GM12892 (cell line): ENCODE data around the gene GPR18.

ENCODE experiments used
- POLR2A ChIP-seq: IDR thresholded peaks from 2 replicates; pipeline ENCODE4 v1.6.1; 2011; ENCODE audit warnings: low read depth, low read length, control low read depth
- POLR2AphosphoS5 ChIP-seq: IDR thresholded peaks from 2 replicates; pipeline ENCODE4 v1.6.1; 2011; ENCODE audit warnings: low read depth, low read length, control low read depth
- TAF1 ChIP-seq: IDR thresholded peaks from 2 replicates; pipeline ENCODE4 v1.6.1; 2011; ENCODE audit warnings: low read depth, mild to moderate bottlenecking, control low read depth, low read length, borderline replicate concordance

- TF ChIP-seq POLR2A (no peak), TAF1 (no peak), POLR2AphosphoS5 (no peak)
Observed at GRCh38 chr13:99280166-99280565, 22.0 kb upstream of the GPR18 start.
